NCI-H446 (cell line): ENCODE data around the gene ABCC1.
"Not testable (repeated sequence)": the region's sequence is repeated elsewhere in the genome, so short reads cannot be mapped to it uniquely, and the experiment has no call there.

Experiments used
- DNase-seq, 2 experiments: peaks; one replicate each; lab custom pipeline; 2025; lab: John Stamatoyannopoulos, UW

ABCC1 gene

GRCh38 chr16:15967655-15968315 is 18.4 kb downstream of the ABCC1 start:
- DNase-seq: no peak

GRCh38 chr16:15970202-15970601 is 20.8 kb downstream of the ABCC1 start:
- DNase-seq: no peak

- DNase-seq: no peak
Measured at GRCh38 chr16:15970743-15971439, 21.5 kb downstream of the ABCC1 start.

GRCh38 chr16:15971440-15971815 is 22.0 kb downstream of the ABCC1 start:
- DNase-seq: no peak

- DNase-seq: no peak
Measured at GRCh38 chr16:15972046-15972868, 22.8 kb downstream of the ABCC1 start.

- no peak for DNase-seq
Measured at GRCh38 chr16:15973421-15973820, 24.0 kb downstream of the ABCC1 start.

GRCh38 chr16:15974057-15974456 is 24.6 kb downstream of the ABCC1 start:
- no peak for DNase-seq

- DNase-seq: no peak
Measured at GRCh38 chr16:15975172-15975571, 25.8 kb downstream of the ABCC1 start.

- no peak for DNase-seq
Measured at GRCh38 chr16:15976225-15976812, 26.9 kb downstream of the ABCC1 start.

GRCh38 chr16:15976929-15977637 is 27.7 kb downstream of the ABCC1 start:
- no peak for DNase-seq

GRCh38 chr16:15979801-15980200 is 30.4 kb downstream of the ABCC1 start:
- no peak for DNase-seq

- no peak for DNase-seq
Measured at GRCh38 chr16:15980329-15980728, 30.9 kb downstream of the ABCC1 start.

- DNase-seq: no peak
Measured at GRCh38 chr16:15981382-15981781, 32.0 kb downstream of the ABCC1 start.

- not testable (repeated sequence) for DNase-seq
Measured at GRCh38 chr16:15982194-15982915, 32.9 kb downstream of the ABCC1 start.

GRCh38 chr16:15983898-15984297 is 34.5 kb downstream of the ABCC1 start:
- no peak for DNase-seq

GRCh38 chr16:15985144-15985543 is 35.7 kb downstream of the ABCC1 start:
- no peak for DNase-seq

- no peak for DNase-seq
Measured at GRCh38 chr16:15986261-15986660, 36.8 kb downstream of the ABCC1 start.

- DNase-seq: no peak
Measured at GRCh38 chr16:15988268-15989013, 39.0 kb downstream of the ABCC1 start.

GRCh38 chr16:15990902-15991301 is 41.5 kb downstream of the ABCC1 start:
- DNase-seq: no peak

GRCh38 chr16:15993128-15993527 is 43.7 kb downstream of the ABCC1 start:
- no peak for DNase-seq
